Measurements from ENCODE around the gene LRIG2. TPM values are rescaled to one million over a fixed set of nuclear protein-coding genes. Genes with fewer than 3 reads are reported as not detected.
"Not testable (repeated sequence)": the region's sequence is repeated elsewhere in the genome, so short reads cannot be mapped to it uniquely, and the experiment has no call there.

Gene LRIG2
- total RNA-seq, 1 experiment from 2014 or later = 10.7 TPM

DNA sequence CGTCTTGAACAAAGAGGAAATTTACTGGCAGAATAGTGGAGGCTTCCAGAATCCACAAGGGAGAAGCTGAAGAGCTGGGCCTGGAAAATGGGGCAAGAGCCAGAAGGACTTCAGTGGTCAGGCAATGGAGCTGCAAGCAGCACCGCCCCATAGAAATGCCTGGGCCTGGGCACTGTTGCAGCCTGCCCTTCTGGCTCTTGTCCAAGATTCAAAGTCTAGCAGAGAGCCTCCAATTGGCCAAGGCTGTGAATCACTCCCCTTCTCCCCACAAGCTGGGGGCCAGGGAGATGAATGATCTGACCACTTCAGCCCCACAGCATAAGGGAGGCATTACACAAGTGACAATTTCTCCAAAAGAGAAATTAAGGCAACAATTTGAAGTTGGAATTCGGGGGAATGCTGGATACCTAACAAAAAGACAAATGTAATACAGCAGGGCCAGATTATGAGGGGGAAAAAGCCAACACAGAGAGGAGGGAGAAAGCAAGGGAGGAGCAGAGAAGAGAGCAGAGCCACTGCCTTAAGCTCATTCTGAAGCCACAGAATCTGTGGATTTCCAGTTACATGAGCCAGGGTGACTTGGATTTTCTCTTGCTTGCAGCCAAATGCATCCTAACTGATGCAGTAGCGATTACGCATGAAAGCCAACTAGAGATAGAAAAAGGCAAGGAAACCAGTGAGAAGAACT lies 80.3 kb downstream of the LRIG2 start:
- H3K36me3 Mint-ChIP-seq (ENCODE audit: insufficient read depth, unreplicated experiment) = no peaks in the 10 kb centered on the region
- BruUV-seq (replicated peaks) = no TSS peak
- H3K27ac Mint-ChIP-seq (ENCODE audit: unreplicated experiment) = no peak overlapping the region
- intact Hi-C loops (cut with micrococcal nuclease; ENCODE audit: unreplicated experiment) = no loop called here
- ChIA-PET CTCF (interaction anchor here (0.7 kb wide), 1 partner anchor 478 kb away, joined by 3 read pairs; no protein-coding TSS in a partner anchor), POLR2A (no interaction called here)
- no peaks in the 10 kb centered on the region for H3K4me1 ChIP-seq
- H3K4me3 Mint-ChIP-seq (ENCODE audit: unreplicated experiment) = no peak overlapping the region
- no peak overlapping the region for H3K4me3 ChIP-seq (ENCODE audit: low read depth, low read length)
- no peaks in the 10 kb centered on the region for H3K36me3 ChIP-seq (ENCODE audit: control insufficient read depth, insufficient read depth, low read length)
- TF ChIP-seq, protein P1, sequence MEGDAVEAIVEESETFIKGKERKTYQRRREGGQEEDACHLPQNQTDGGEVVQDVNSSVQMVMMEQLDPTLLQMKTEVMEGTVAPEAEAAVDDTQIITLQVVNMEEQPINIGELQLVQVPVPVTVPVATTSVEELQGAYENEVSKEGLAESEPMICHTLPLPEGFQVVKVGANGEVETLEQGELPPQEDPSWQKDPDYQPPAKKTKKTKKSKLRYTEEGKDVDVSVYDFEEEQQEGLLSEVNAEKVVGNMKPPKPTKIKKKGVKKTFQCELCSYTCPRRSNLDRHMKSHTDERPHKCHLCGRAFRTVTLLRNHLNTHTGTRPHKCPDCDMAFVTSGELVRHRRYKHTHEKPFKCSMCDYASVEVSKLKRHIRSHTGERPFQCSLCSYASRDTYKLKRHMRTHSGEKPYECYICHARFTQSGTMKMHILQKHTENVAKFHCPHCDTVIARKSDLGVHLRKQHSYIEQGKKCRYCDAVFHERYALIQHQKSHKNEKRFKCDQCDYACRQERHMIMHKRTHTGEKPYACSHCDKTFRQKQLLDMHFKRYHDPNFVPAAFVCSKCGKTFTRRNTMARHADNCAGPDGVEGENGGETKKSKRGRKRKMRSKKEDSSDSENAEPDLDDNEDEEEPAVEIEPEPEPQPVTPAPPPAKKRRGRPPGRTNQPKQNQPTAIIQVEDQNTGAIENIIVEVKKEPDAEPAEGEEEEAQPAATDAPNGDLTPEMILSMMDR (IDR thresholded peaks at IDR 0.05; ENCODE audit: insufficient read depth in 1 of 2, low read depth in 1 of 2, low read length in 1 of 2, severe bottlenecking in 1 of 2, unreplicated experiment in 1 of 2) = no peak
- no peak for DNase-seq
- H3K4me1 Mint-ChIP-seq (ENCODE audit: low read depth, unreplicated experiment) = no peaks in the 10 kb centered on the region
- peaks cover 10% of the 10 kb centered on the region for H3K9me3 Mint-ChIP-seq (ENCODE audit: unreplicated experiment)
- no peaks in the 10 kb centered on the region for H3K27me3 ChIP-seq (replicated peaks; ENCODE audit: control insufficient read depth, insufficient read depth, low read length)
- no peaks in the 10 kb centered on the region for H3K9me3 ChIP-seq
- no peaks in the 10 kb centered on the region for H3K27me3 Mint-ChIP-seq (ENCODE audit: insufficient read depth, unreplicated experiment)

DNA sequence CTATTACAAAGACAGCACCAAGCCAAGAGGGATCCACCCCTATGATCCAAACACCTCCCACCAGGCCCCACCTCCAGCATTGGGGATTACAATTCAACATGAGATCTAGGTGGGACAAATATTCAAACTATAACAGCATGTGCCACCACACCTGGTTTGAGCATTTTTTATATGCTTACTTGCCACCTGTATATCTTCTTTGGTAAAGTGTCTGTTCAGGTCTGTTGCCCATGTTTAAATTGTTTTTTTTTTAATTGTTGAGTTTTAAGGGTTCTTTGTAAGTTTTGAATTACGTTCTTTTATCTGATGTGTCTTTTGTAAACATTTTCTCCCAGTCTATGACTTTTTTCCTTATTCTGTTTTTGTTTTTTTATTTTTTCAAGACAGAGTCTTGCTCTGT lies 83.4 kb downstream of the LRIG2 start:
- Histone ChIP-seq H3K4me3 (ENCODE audit: low read depth, low read length) (no peak overlapping the region), H3K27me3 (replicated peaks; ENCODE audit: control insufficient read depth, insufficient read depth, low read length) (no peaks in the 10 kb centered on the region), H3K9me3 (no peaks in the 10 kb centered on the region), H3K4me1 (no peaks in the 10 kb centered on the region), H3K36me3 (ENCODE audit: control insufficient read depth, insufficient read depth, low read length) (no peaks in the 10 kb centered on the region)
- ChIA-PET CTCF (no interaction called here), POLR2A (no interaction called here)
- Mint-ChIP-seq H3K9me3 (ENCODE audit: unreplicated experiment) (peaks cover 10% of the 10 kb centered on the region), H3K4me3 (ENCODE audit: unreplicated experiment) (no peak overlapping the region), H3K27ac (ENCODE audit: unreplicated experiment) (no peak overlapping the region), H3K36me3 (ENCODE audit: insufficient read depth, unreplicated experiment) (no peaks in the 10 kb centered on the region), H3K27me3 (ENCODE audit: insufficient read depth, unreplicated experiment) (no peaks in the 10 kb centered on the region), H3K4me1 (ENCODE audit: low read depth, unreplicated experiment) (no peaks in the 10 kb centered on the region)
- intact Hi-C loops (cut with micrococcal nuclease; ENCODE audit: unreplicated experiment) = no loop called here
- DNase-seq = no peak
- TF ChIP-seq, protein P1 (IDR thresholded peaks at IDR 0.05; ENCODE audit: insufficient read depth in 1 of 2, low read depth in 1 of 2, low read length in 1 of 2, severe bottlenecking in 1 of 2, unreplicated experiment in 1 of 2) = no peak
- no TSS peak for BruUV-seq (replicated peaks)

DNA sequence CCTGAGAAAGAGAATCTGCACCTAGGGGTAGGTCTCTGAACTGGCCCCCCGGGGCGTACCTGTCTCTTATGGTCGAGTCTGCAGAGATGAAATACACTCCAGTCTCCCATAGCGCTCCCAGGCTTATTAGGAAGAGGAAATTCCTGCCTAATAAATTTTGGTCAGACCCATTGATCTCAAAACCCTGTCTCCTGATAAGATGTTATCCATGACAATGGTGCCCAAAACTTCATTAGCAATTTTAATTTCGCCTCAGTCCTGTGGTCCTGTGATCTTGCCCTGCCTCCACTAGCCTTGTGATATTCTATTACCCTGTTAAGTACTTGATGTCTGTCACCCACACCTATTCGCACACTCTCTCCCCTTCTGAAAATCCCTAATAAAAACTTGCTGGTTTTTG lies 85.7 kb downstream of the LRIG2 start:
- CTCF ChIA-PET; H3K27me3 Mint-ChIP-seq (ENCODE audit: insufficient read depth, unreplicated experiment); BruUV-seq (replicated peaks); POLR2A ChIA-PET; DNase-seq; H3K36me3 ChIP-seq (ENCODE audit: control insufficient read depth, insufficient read depth, low read length); H3K9me3 ChIP-seq; H3K4me1 ChIP-seq; H3K4me3 ChIP-seq (ENCODE audit: low read depth, low read length); H3K4me3 Mint-ChIP-seq (ENCODE audit: unreplicated experiment); H3K4me1 Mint-ChIP-seq (ENCODE audit: low read depth, unreplicated experiment); intact Hi-C loops (cut with micrococcal nuclease; ENCODE audit: unreplicated experiment); H3K27ac Mint-ChIP-seq (ENCODE audit: unreplicated experiment); H3K36me3 Mint-ChIP-seq (ENCODE audit: insufficient read depth, unreplicated experiment); H3K27me3 ChIP-seq (replicated peaks; ENCODE audit: control insufficient read depth, insufficient read depth, low read length): not testable (repeated sequence)
- peaks cover 10% of the 10 kb centered on the region for H3K9me3 Mint-ChIP-seq (ENCODE audit: unreplicated experiment)
